HPDE6-E6E7 (cell line): ENCODE data around the gene AGAP1.

Experiments
- DNase-seq: peaks from one replicate; pipeline ENCODE4 v3.0.0; 2011; ENCODE audit warnings: missing footprints; ENCODE audit errors: extremely low spot score

The AGAP1 gene

GRCh38 chr2:235568431-235568830 is 74.6 kb downstream of the AGAP1 start:
- DNase-seq: no peak

DNA sequence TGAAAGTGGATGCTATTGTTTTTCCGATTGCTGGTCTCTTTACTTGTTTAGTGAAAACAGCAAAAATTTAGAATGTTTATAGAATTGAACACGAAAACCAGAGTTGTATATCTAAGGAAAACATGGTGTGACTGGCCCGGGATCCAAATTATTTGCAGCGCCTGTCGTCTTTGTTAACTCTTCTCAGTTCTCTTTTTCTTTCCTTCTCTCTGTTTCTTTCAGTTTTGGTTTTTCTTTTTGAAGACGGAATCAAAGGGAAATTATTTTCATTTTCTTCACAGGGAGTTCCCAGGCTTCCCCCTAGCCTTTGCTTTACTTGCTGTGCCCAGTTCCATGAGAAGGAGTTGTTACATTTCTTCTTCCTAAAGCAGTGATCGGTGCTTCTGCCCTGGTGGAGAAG is 76.0 kb downstream of the AGAP1 start:
- DNase-seq: no peak

- no peak for DNase-seq
Measured at GRCh38 chr2:235570256-235570655, 76.4 kb downstream of the AGAP1 start.

DNA sequence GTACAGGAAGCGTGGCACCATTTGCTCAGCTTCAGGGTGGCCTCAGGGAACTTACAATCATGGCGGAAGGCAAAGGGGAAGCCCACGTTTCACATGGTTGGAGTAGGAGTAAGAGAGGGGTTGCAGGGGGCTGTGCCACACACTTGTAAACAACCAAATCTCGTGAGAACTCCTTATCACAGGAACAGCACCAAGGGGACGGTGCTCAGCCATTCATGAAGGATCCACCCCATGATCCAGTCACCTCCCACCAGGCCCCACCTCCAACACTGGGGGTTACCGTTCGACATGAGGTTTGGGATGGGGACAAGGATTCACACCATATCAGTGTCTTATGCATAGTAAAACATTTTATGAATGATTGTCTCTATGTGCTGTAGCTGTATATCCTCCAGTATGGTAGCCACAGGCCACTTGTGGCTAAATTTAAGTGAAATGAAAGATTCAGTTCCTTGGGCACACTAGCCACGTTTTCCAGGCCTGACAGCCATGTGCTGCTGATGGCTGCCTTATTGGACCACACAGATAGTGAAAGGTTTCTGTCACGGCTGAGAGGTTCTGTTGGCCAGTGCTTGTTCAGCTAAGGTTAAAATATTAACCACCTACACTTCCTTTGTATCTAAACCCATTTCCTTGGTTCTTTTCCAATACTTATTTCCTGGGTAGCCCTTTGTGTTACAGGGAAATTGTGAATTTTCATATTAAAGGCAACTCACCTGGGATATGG is 77.3 kb downstream of the AGAP1 start:
- no peak for DNase-seq

DNA sequence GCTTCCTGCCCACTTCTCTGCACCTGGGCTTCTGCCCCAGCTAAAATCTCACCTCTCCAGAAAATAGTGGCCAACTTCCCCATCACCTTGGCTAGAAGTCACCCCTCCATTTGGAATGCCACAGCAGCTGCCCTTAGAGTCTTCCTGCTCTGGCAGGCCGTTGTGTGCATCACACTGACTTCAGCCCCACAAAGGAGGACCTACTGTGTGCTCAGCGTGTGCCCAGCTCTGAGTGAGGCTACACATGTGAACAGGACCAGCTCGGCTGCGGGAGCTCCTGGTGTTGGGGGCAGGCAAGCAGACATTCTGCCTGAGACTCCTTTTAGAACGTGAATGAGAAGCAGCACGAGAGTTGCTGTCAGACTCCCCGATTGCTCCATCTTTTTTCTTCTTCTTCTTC is 78.7 kb downstream of the AGAP1 start:
- no peak for DNase-seq

DNA sequence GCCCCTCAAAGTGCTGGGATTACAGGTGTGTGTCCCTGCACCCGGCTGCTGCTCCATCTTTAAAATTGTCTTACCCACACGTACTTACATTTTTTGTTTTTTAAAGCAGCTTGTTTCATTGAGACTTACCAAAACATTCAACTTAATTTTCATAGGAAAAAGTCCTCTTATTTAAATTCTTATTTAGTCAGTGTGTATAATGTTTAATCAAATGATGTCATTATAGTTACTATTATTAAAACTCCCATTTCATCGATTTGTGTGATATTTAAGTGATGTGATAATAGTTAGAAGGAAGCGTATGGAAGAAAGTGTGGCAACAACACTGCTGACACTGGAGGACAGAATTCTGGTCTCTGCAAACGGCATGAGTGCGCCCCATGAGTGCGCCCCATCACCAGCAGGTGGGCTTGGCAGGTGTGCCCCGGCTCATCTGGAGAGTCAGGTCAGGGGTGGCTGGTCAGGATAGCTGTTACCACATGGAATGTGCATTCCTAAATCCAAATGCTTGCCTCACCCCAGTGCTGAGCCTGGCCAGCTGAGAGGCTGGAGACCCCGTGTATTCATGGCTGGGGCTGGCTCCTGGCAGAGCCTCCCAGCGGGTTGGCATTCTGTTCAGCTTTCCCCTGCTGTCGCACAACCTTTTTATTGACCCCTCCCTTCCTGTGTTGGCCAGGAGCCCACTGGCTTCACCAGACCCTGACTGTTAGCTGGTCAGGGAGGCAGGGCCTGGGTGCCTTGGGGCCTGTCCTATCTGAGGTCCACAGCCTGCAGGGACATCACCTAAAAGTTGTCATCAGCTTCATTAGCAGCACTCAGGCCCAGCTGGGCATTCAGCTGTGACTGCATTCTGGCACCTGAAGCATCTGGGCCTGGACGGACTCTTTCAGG is 79.7 kb downstream of the AGAP1 start:
- no peak for DNase-seq

- DNase-seq: no peak
Measured at GRCh38 chr2:235575431-235575830, 81.6 kb downstream of the AGAP1 start.

GRCh38 chr2:235575904-235576303 is 82.1 kb downstream of the AGAP1 start:
- DNase-seq: no peak

DNA sequence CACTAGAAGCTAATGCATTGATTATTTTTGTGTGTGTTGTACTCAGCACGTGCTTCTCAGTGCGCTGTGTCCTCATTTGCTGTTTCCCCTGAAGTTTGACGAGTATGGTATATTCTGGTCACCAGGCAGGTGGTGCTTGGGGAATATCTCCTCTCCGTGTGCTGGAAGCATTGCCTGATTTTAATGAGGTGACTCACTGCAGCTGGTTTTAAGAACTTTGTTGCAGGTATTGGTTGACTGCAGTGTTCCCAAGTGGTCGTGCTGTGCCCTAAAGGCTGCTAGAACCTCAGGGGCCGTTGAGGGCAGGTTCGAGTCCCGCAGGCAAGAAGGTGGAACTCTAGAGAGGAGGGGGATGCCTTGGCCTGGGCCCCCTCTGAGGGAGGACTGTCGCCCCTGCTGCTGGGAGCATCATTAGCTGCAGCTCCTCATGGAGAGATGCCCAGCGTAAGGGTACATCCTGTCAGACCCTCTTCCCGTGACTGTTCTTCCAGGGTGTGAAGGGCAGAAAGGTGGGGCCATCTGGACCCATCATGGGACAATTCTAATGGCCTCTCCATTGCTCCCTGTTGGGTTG is 82.6 kb downstream of the AGAP1 start:
- DNase-seq: no peak

DNA sequence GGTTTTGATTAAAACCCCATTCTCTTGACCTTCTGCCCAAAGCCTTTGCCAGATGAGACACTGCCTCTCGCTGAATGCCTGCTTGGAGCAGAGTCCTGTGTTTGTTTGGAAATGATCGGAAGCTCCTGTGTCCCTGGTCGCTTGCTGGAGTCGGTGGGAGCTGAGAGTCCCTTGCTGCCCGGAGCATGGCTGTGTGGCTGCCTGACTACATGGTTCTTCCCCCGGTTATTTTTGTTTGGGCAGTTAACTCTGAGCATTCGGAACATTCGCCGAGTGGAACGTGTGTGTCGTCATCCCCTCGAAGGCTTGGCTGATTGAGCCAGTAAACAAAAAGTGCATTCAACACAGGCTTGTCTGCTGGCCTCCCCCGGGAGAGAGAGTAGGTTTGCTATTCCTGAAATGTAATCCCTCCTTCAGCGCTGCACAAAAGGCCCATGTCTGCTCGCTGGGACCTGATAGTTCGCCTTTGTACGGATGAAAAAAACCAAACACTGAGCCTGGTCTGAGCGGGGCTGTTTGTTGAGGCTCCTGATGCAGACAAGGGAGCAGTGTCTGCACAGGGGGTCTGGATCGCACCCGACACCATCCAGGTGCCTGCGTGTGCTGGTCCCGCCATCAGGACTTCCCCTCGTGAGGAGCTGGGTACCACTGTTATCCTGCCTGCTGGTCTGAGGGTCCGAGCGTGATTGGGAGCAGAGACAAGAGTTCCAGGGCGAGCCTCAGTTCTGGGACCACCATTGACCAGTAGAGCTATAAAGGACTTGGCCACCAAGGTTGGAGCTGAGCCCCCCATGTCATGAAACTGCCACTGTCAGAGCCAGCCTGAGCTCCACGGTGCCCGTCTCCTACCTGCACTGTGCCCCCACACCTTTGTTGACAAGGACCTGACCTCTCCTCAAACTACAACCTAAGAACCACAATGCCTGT is 83.8 kb downstream of the AGAP1 start:
- DNase-seq: no peak

- DNase-seq: no peak
Measured at GRCh38 chr2:235579128-235579527, 85.3 kb downstream of the AGAP1 start.

DNA sequence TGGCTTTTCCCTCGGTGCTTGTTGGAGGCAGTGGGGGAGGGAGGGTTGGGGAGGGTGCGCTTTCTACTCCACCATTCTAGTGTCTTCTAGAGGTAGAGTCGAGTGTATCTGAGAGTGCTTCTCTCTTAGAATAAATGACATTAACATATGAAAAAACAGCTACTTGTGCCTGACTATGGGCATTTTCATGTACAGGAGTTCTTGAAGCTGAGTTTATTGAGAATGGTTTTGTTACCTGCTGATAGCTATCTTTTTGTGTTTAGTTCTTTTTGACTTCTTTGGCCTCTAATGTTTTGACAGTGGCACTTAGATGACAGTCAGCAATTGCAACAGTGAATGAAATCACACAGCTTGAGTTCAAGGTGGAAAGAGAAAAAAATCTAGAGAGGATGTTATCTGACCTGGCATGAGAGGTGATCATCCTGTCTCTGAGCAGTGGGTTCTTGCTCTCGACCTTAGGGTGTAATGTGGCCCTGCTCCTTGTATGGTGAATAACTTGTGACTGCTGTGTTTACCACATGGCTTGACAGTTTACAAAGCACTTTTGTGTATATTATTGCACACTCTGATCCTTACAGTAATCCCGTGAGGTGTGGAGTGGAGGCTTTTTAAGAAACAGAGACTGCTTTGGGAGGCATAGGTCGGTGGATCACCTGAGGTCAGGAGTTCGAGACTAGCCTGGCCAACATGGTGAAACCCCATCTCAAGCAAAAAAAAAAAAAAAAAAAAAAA is 86.7 kb downstream of the AGAP1 start:
- no peak for DNase-seq

DNA sequence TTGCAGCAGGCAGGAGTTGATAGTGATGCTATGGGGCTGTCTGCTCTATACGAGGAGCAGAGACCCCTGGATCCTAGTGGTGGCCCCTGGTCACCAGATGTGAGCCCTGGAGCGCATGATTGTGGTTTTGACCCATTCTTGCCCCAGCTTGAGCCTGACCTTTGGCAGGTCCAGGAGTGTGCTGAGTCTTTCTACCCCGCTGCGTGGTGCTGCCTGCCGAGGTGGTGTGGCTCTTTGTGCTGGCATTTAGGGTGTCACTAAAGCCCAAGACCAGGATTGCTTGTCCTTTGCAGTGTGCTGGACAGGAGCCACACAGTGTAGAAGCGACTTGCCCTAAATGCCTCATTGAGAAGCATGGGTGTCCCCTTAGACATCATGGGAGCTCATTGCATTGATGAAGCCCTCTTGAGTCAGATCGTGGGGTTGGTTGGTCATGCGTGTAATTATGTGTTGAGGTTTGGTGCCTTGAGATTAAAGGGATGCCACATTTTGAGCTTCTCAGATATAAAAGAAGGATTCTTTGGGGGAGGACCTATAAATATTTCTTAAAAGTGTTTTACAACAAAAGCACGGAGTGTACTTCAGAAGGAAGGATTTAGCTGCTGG is 88.3 kb downstream of the AGAP1 start:
- DNase-seq: no peak

- no peak for DNase-seq
Measured at GRCh38 chr2:235582729-235583128, 88.9 kb downstream of the AGAP1 start.

- DNase-seq: no peak
Measured at GRCh38 chr2:235583144-235583543, 89.3 kb downstream of the AGAP1 start.

GRCh38 chr2:235583925-235584637 is 90.2 kb downstream of the AGAP1 start:
- no peak for DNase-seq

DNA sequence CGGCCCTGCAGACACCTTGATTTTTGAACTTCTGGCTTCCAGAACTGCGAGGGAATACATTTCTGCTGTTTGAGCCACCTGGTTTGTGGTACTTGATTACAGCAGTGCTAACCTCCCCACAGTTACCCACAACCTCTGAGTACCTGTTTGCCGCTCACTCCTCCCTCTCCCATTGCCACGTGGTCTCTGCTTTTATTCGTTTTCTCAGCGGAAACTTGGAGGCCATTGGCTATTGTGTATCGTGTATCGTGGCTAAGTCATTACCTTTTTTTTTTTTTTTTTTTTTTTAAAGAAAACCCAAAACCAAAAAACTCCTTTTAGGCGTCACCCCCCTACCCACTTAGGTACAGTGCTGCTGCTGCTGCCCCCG is 90.8 kb downstream of the AGAP1 start:
- DNase-seq: no peak

- no peak for DNase-seq
Measured at GRCh38 chr2:235587202-235587601, 93.4 kb downstream of the AGAP1 start.

GRCh38 chr2:235588750-235589149 is 94.9 kb downstream of the AGAP1 start:
- DNase-seq: no peak

- DNase-seq: no peak
Measured at GRCh38 chr2:235591231-235591730, 97.4 kb downstream of the AGAP1 start.
